MCF 10A (cell line): ENCODE results near the gene TMEM120A. TPM values are rescaled to one million over a fixed set of nuclear protein-coding genes. Genes with fewer than 3 reads are reported as not detected.
A peak's percentile ranks its signal among the peaks of the same experiment; 100 is the strongest.

Source experiments
- BruUV-seq: library from RNA; stranded (reverse); fragments of 400-500 nt; replicated peaks from 2 replicates; lab custom pipeline; 2021; lab: Mats Ljungman, UMichigan
- CTCF ChIA-PET: fragments of 300-600 bp; sonication (Branson Sonifier 250); formaldehyde crosslinking; extraction: SDS; loops from one replicate; lab custom pipeline; 2021; ENCODE audit warnings: antibody characterized with exemption, inconsistent platforms; lab: Yijun Ruan, JAX
- POLR2A ChIA-PET: fragments of 300-600, 350-650 bp; sonication (Branson Sonifier 250); formaldehyde crosslinking; extraction: SDS; loops from one replicate; lab custom pipeline; 2020; ENCODE audit warnings: antibody characterized with exemption, inconsistent platforms; lab: Yijun Ruan, JAX
- DNase-seq: peaks from one replicate; pipeline ENCODE4 v3.0.0-alpha.2; 2018; ENCODE audit not compliant: unreplicated experiment
- H3K27ac Mint-ChIP-seq: one replicate; pipeline ENCODE4 v1.8.0; 2022; ENCODE audit warnings: mild to moderate bottlenecking, low read depth, mixed read lengths; ENCODE audit not compliant: unreplicated experiment
- H3K27me3 Mint-ChIP-seq: one replicate; pipeline ENCODE4 v1.8.0; 2022; ENCODE audit warnings: mixed read lengths; ENCODE audit not compliant: insufficient read depth, unreplicated experiment
- H3K36me3 Mint-ChIP-seq: one replicate; pipeline ENCODE4 v1.8.0; 2022; ENCODE audit warnings: mild to moderate bottlenecking, moderate library complexity, mixed read lengths; ENCODE audit not compliant: insufficient read depth, unreplicated experiment
- H3K4me1 Mint-ChIP-seq: one replicate; pipeline ENCODE4 v1.8.0; 2022; ENCODE audit warnings: mixed read lengths; ENCODE audit not compliant: insufficient read depth, unreplicated experiment
- H3K4me3 Mint-ChIP-seq: one replicate; pipeline ENCODE4 v1.8.0; 2022; ENCODE audit warnings: mild to moderate bottlenecking, moderate library complexity, mixed read lengths; ENCODE audit not compliant: unreplicated experiment
- H3K9me3 Mint-ChIP-seq: one replicate; pipeline ENCODE4 v1.8.0; 2022; ENCODE audit warnings: mixed read lengths; ENCODE audit not compliant: unreplicated experiment
- CTCF ChIP-seq: fragments of 200-600 bp; IDR thresholded peaks from one replicate; pipeline ENCODE4 v1.8.0; 2022; ENCODE audit warnings: antibody characterized with exemption, mild to moderate bottlenecking; ENCODE audit not compliant: unreplicated experiment
- intact Hi-C: fragments of 100-400 bp; cut with micrococcal nuclease; formaldehyde crosslinking; loops from 2 replicates; pipeline ENCODE4 v1.14.1; 2022
- total RNA-seq: library from RNA; stranded (reverse); gene quantifications from 2 replicates; pipeline ENCODE4 v1.2.3, GENCODE V29; 2022

The TMEM120A gene
- total RNA-seq, 1 experiment from 2014 or later, result 19.4 TPM

- intact Hi-C loops, result no loop called here
- POLR2A ChIA-PET, result no interaction called here
- BruUV-seq, result no TSS peak
- TF ChIP-seq CTCF, result no peak
- H3K27ac Mint-ChIP-seq, result no peak overlapping the region
- no peaks in the 10 kb centered on the region for H3K4me1 Mint-ChIP-seq
- H3K36me3 Mint-ChIP-seq, result peaks cover 14% of the 10 kb centered on the region
- no peaks in the 10 kb centered on the region for H3K9me3 Mint-ChIP-seq
- no peak for DNase-seq
- H3K27me3 Mint-ChIP-seq, result no peaks in the 10 kb centered on the region
- CTCF ChIA-PET, result no interaction called here
- H3K4me3 Mint-ChIP-seq, result no peak overlapping the region
These were observed 41.0 kb downstream of the TMEM120A start for GRCh38 chr7:75953431-75953830.

GRCh38 chr7:75951506-75951905, 42.9 kb downstream of the TMEM120A start:
- no TSS peak for BruUV-seq
- DNase-seq, result peak; percentile 77

GRCh38 chr7:75950111-75950681, 44.2 kb downstream of the TMEM120A start:
- Mint-ChIP-seq H3K4me3 (no peak overlapping the region), H3K9me3 (no peaks in the 10 kb centered on the region), H3K27ac (peak overlapping the region; percentile 46), H3K36me3 (peaks cover 5% of the 10 kb centered on the region), H3K4me1 (peaks cover 10% of the 10 kb centered on the region), H3K27me3 (no peaks in the 10 kb centered on the region)
- no peak for TF ChIP-seq CTCF
- POLR2A ChIA-PET, result no interaction called here
- no TSS peak for BruUV-seq
- intact Hi-C loops, result no loop called here
- CTCF ChIA-PET, result interaction anchor here (0.6 to 1.2 kb wide), 2 partner anchors 70 to 215 kb away, joined by 4 read pairs; no protein-coding TSS in a partner anchor
- DNase-seq, result no peak

More at GRCh38 chr7:75951506-75951905, 42.9 kb downstream of the TMEM120A start:
- no peaks in the 10 kb centered on the region for H3K9me3 Mint-ChIP-seq
- no peaks in the 10 kb centered on the region for H3K4me1 Mint-ChIP-seq
- H3K36me3 Mint-ChIP-seq, result peaks cover 14% of the 10 kb centered on the region
- POLR2A ChIA-PET, result interaction anchor here (0.6 kb wide), 3 partner anchors 35 to 78 kb away, joined by 3 read pairs; no protein-coding TSS in a partner anchor
- H3K27me3 Mint-ChIP-seq, result no peaks in the 10 kb centered on the region
- no peak for TF ChIP-seq CTCF
- H3K4me3 Mint-ChIP-seq, result no peak overlapping the region
- intact Hi-C loops, result no loop called here
- H3K27ac Mint-ChIP-seq, result no peak overlapping the region
- CTCF ChIA-PET, result interaction anchor here (0.6 to 1.2 kb wide), 2 partner anchors 68 to 69 kb away, joined by 3 to 4 read pairs; no protein-coding TSS in a partner anchor

- Mint-ChIP-seq H3K4me3 (no peak overlapping the region), H3K27ac (peak overlapping the region; percentile 27), H3K36me3 (no peaks in the 10 kb centered on the region), H3K4me1 (peaks cover 27% of the 10 kb centered on the region), H3K9me3 (no peaks in the 10 kb centered on the region), H3K27me3 (no peaks in the 10 kb centered on the region)
- BruUV-seq, result no TSS peak
- no peak for TF ChIP-seq CTCF
- intact Hi-C loops, result no loop called here
- POLR2A ChIA-PET, result interaction anchor here (1.0 to 1.1 kb wide), 2 partner anchors 27 to 33 kb away, joined by 4 read pairs; no protein-coding TSS in a partner anchor
- DNase-seq, result no peak
- CTCF ChIA-PET, result interaction anchor here (0.8 kb wide), 1 partner anchor 81 kb away, joined by 3 read pairs; no protein-coding TSS in a partner anchor
These were observed 46.2 kb downstream of the TMEM120A start for GRCh38 chr7:75948179-75948578.
